Suprapubic skin (tissue), 4 donors: Measurements from ENCODE around the gene SERTAD2.

Experiments used
- CTCF ChIP-seq, 2 donors: fragments of 200-600 bp in 1 of 2; fragments of 450-650 bp in 1 of 2; sonication (generic) in 1 of 2; IDR thresholded peaks; one replicate each; pipeline ENCODE4 v1.5.1; 2016 to 2019; ENCODE audit warnings: antibody characterized with exemption in 2 of 2, mild to moderate bottlenecking in 1 of 2, moderate library complexity in 1 of 2
- EP300 ChIP-seq: sonication (generic); formaldehyde crosslinking; IDR thresholded peaks from one replicate; pipeline ENCODE4 v1.6.1; 2017; ENCODE audit warnings: antibody characterized with exemption
- POLR2AphosphoS5 ChIP-seq, 3 donors: sonication (generic); formaldehyde crosslinking; IDR thresholded peaks; one replicate each; pipeline ENCODE4 v1.6.1; 2017; ENCODE audit warnings: antibody characterized with exemption in 3 of 3

- TF ChIP-seq POLR2AphosphoS5 (IDR thresholded peaks at IDR 0.05) (no peak), CTCF (IDR thresholded peaks at IDR 0.05) (no peak), EP300 (no peak)
Observed at GRCh38 chr2:64670047-64670446, 16.3 kb upstream of the SERTAD2 start.
